Adrenal gland (tissue), 5 donors: ENCODE measurements around the gene TMEM63C.

Experiments used
- CTCF ChIP-seq, 6 experiments: fragments of 450-650 bp in 4 of 6; fragments of 200-600 bp in 2 of 6; sonication (generic) in 1 of 6; IDR thresholded peaks; 1 replicate in 5 of 6; 2 replicates in 1 of 6; pipeline versions ENCODE4 v1.5.1 to v1.8.0; 2016 to 2021; ENCODE audit warnings: antibody characterized with exemption in 6 of 6, mild to moderate bottlenecking in 2 of 6, moderate library complexity in 1 of 6
- POLR2A ChIP-seq, 2 donors: fragments of 450-650 bp; IDR thresholded peaks; one replicate each; pipeline ENCODE4 v1.6.1; 2017; ENCODE audit warnings: antibody characterized with exemption in 2 of 2, mild to moderate bottlenecking in 2 of 2, moderate library complexity in 1 of 2
- donor health status: DM: no; HTN: no; CAD: no.

GRCh38 chr14:77238996-77239395, 57.4 kb downstream of the TMEM63C start:
- TF ChIP-seq CTCF (IDR thresholded peaks at IDR 0.05) (no peak), POLR2A (IDR thresholded peaks at IDR 0.05) (no peak)
